Kidney (tissue), 14 donors: ENCODE measurements around the gene HOXD12. TPM values are rescaled to one million over a fixed set of nuclear protein-coding genes. Genes with fewer than 3 reads are reported as not detected.
A peak's percentile ranks its signal among the peaks of the same experiment; 100 is the strongest.

Source experiments
- DNase-seq, 5 donors: peaks; one replicate each; pipeline ENCODE4 v3.0.0-alpha.2; 2013 to 2020
- FAIRE-seq: peaks from 2 replicates; lab custom pipeline; 2012; peaks lifted over from hg19 to GRCh38; lab: Jason Lieb, UNC
- H3K27ac ChIP-seq, 2 donors: one replicate each; pipeline ENCODE4 v1.7.0; 2013; ENCODE audit warnings: low read depth in 2 of 2, low read length in 2 of 2, inconsistent platforms in 1 of 2
- H3K27me3 ChIP-seq: one replicate; pipeline ENCODE4 v1.7.1; 2013; ENCODE audit warnings: low read length, inconsistent platforms; ENCODE audit not compliant: control insufficient read depth, insufficient read depth
- H3K36me3 ChIP-seq, 3 donors: one replicate each; pipeline versions ENCODE4 v1.7.0 to v1.7.1; 2013; ENCODE audit warnings: low read length in 3 of 3, control low read depth in 1 of 3, inconsistent platforms in 1 of 3; ENCODE audit not compliant: insufficient read depth in 3 of 3, control insufficient read depth in 2 of 3
- H3K4me1 ChIP-seq, 3 donors: one replicate each; pipeline versions ENCODE4 v1.7.0 to v1.7.1; 2013; ENCODE audit warnings: low read length in 3 of 3, inconsistent platforms in 1 of 3, low read depth in 1 of 3; ENCODE audit not compliant: control insufficient read depth in 2 of 3, insufficient read depth in 2 of 3
- H3K4me3 ChIP-seq, 3 donors: one replicate each; pipeline versions ENCODE4 v1.7.0 to v1.8.1; 2013; ENCODE audit warnings: low read length in 3 of 3, control low read depth in 1 of 3, inconsistent platforms in 1 of 3
- H3K9ac ChIP-seq, 3 donors: one replicate each; pipeline versions ENCODE4 v1.7.0 to v1.7.1; 2013; ENCODE audit warnings: low read length in 3 of 3, control low read depth in 1 of 3, inconsistent platforms in 1 of 3
- H3K9me3 ChIP-seq, 3 donors: one replicate each; pipeline versions ENCODE4 v1.7.0 to v1.7.1; 2013; ENCODE audit warnings: low read length in 3 of 3, control low read depth in 1 of 3, inconsistent platforms in 1 of 3; ENCODE audit not compliant: control insufficient read depth in 2 of 3, insufficient read depth in 1 of 3
- intact Hi-C: fragments of 100-400 bp; cut with DNase I; formaldehyde crosslinking; loops from one replicate; pipeline ENCODE4 v1.11.1; 2022
- polyA plus RNA-seq: library from polyadenylated mRNA; stranded (reverse); fragments of 350-450 nt; fragmentation: Illumina TruSeq; extraction: RNeasy Lipid Tissue Mini Kit (QIAGEN cat#74804); gene quantifications from one replicate; pipeline ENCODE4 v1.2.3, GENCODE V29; 2014; ENCODE audit warnings: low read depth, low replicate concordance; ENCODE audit not compliant: insufficient read depth
- total RNA-seq: library from RNA; stranded (reverse); fragmentation: NEBNext Ultra II Directional; extraction: Animal tissue kit (Norgen Biotek cat#: 25700); gene quantifications from one replicate; pipeline ENCODE4 v1.2.1, GENCODE V29; 2021
- TF ChIP-seq, protein P1 (sequence below): IDR thresholded peaks from 3 replicates; pipeline ENCODE4 v1.5.1; 2012; ENCODE audit warnings: mild to moderate bottlenecking, moderate library complexity, borderline replicate concordance; ENCODE audit not compliant: insufficient read depth; ENCODE audit errors: extremely low read depth
- donor health status: control.
- donor health status: control.
- donor health status: control.
- donor health status: control.
- donor health status: control.
- donor health status: DM: yes; HTN: yes; CAD: no.
- donor health status: Normal renal cell carcinoma (clear cell type).

Gene HOXD12
- total and polyA plus RNA-seq, 2 donors from 2014 or later, result not detected

DNA sequence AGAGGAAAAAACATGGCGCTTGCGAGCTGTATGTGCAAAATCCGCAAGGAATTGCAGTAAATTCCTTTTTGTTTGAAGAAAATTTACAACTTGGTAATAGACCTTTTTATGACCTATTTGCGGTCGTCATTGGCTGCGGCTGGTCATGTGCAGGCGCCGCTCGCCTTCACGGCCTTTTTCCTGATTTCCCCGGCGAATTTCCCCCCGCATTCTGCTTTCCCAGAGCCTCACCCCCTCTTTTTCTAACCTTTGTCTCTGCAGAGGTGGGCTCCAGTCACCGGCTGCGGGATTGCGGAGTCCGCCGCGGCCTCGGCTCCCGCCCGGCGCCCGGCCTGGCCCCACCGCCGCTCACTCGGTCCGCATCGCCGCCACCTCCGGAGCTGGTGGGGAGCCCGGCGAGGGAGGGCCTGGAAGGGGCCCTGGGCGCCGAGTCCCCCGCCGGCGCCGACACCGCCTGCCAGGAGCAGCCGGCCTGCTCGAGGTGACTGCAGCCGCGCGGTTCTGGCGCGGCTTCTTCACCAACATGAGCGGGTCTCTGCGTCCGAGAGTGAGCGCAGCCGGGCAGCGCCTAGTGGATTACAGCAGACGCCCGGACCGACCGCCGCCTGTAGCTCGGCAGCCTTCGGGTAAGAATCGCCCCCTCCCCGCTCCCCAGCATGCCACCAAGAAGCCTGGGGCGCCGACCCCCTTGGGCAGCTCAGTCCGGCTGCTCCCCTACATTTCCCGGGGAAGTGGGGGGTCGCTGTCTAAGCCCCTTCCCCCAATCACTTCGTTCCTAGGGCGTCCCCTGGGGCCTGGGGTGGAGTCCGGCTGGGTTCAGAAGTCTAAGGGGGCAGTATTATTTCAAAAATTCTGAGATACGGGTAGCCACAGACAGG, 37.0 kb downstream of the HOXD12 start:
- H3K9ac ChIP-seq, result peak overlapping the region; percentile 88 to 97 (median 95)
- H3K4me1 ChIP-seq, result peaks cover 3 to 24% (median 12%) of the 10 kb centered on the region in 3 donors
- intact Hi-C loops, result no loop called here
- FAIRE-seq (no peak), DNase-seq (peak; percentile 81 to 96 (median 93))
- peak overlapping the region; percentile 71 to 87 (median 84) for H3K4me3 ChIP-seq
- peak overlapping the region; percentile 94 to 97 for H3K27ac ChIP-seq
- H3K27me3 ChIP-seq, result no peaks in the 10 kb centered on the region
- TF ChIP-seq, protein P1, sequence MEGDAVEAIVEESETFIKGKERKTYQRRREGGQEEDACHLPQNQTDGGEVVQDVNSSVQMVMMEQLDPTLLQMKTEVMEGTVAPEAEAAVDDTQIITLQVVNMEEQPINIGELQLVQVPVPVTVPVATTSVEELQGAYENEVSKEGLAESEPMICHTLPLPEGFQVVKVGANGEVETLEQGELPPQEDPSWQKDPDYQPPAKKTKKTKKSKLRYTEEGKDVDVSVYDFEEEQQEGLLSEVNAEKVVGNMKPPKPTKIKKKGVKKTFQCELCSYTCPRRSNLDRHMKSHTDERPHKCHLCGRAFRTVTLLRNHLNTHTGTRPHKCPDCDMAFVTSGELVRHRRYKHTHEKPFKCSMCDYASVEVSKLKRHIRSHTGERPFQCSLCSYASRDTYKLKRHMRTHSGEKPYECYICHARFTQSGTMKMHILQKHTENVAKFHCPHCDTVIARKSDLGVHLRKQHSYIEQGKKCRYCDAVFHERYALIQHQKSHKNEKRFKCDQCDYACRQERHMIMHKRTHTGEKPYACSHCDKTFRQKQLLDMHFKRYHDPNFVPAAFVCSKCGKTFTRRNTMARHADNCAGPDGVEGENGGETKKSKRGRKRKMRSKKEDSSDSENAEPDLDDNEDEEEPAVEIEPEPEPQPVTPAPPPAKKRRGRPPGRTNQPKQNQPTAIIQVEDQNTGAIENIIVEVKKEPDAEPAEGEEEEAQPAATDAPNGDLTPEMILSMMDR, result no peak
- no peaks in the 10 kb centered on the region for H3K36me3 ChIP-seq
- H3K9me3 ChIP-seq, result no peaks in the 10 kb centered on the region

DNA sequence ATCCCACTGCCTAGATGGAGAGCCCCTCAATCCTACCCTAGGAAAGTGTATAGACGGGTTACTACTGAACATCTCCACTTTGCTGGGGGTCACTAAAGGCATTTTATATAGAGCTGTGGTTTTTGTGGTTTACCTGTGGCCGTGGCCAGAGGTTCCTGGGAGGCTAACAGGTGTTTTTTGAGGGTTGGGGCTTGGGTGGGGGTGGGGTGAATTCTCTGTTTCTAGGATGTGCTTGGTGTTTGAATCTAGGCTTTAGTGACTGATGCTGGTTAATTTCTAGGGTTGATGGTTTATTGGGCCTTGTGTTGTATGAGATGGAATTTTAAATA, 37.6 kb downstream of the HOXD12 start:
- Histone ChIP-seq H3K36me3 (no peaks in the 10 kb centered on the region), H3K9ac (peak overlapping the region; percentile 80 to 97 (median 95)), H3K4me3 (peak overlapping the region; percentile 71 to 84 (median 73)), H3K27ac (peak overlapping the region; percentile 94 to 97), H3K9me3 (no peaks in the 10 kb centered on the region), H3K4me1 (peaks cover 6 to 24% (median 16%) of the 10 kb centered on the region in 3 donors), H3K27me3 (no peaks in the 10 kb centered on the region)
- TF ChIP-seq, protein P1, result no peak
- intact Hi-C loops, result no loop called here
- DNase-seq, result no peak
- no peak for FAIRE-seq

DNA sequence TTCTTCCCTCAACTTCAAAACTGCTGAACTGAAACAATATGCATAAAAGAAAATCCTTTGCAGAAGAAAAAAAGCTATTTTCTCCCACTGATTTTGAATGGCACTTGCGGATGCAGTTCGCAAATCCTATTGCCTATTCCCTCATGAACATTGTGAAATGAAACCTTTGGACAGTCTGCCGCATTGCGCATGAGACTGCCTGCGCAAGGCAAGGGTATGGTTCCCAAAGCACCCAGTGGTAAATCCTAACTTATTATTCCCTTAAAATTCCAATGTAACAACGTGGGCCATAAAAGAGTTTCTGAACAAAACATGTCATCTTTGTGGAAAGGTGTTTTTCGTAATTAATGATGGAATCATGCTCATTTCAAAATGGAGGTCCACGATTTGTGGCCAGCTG, 38.3 kb downstream of the HOXD12 start:
- no peak for FAIRE-seq
- Histone ChIP-seq H3K4me1 (peaks cover 8 to 25% (median 19%) of the 10 kb centered on the region in 3 donors), H3K27ac (peak overlapping the region; percentile 94 to 97), H3K27me3 (no peaks in the 10 kb centered on the region), H3K9me3 (no peaks in the 10 kb centered on the region), H3K36me3 (no peaks in the 10 kb centered on the region), H3K4me3 (peak overlapping the region; percentile 71 to 84 (median 73)), H3K9ac (peak overlapping the region; percentile 80 to 97 (median 95))
- TF ChIP-seq, protein P1, result no peak
- peak in 3 of 5 donors; percentile 36 to 43 (median 39) for DNase-seq
- intact Hi-C loops, result no loop called here
